Central memory CD8-positive, alpha-beta T cell (primary cell): ENCODE data around the gene CIAO3.
"Not testable (repeated sequence)": the region's sequence is repeated elsewhere in the genome, so short reads cannot be mapped to it uniquely, and the experiment has no call there.

Experiments used
- ATAC-seq: fragments of 150-1000 bp; cut with Tn5 transposase; replicated peaks from 2 replicates; pipeline ENCODE4 v1.10.0; 2022; ENCODE audit warnings: mild to moderate bottlenecking, moderate FRiP score, moderate number of reproducible peaks; ENCODE audit not compliant: poor library complexity, severe bottlenecking; ENCODE audit errors: extremely low read depth
- DNase-seq, 2 donors: peaks; one replicate each; pipeline ENCODE4 v3.0.0; 2021; ENCODE audit warnings: low spot score in 2 of 2
- H3K27ac Mint-ChIP-seq: one replicate; pipeline ENCODE4 v1.8.0; 2022; ENCODE audit warnings: low read depth, mild to moderate bottlenecking, moderate library complexity, mixed read lengths
- H3K27me3 Mint-ChIP-seq: one replicate; pipeline ENCODE4 v1.8.0; 2022; ENCODE audit warnings: mixed read lengths
- H3K36me3 Mint-ChIP-seq: one replicate; pipeline ENCODE4 v1.8.0; 2022; ENCODE audit warnings: mild to moderate bottlenecking, moderate library complexity, mixed read lengths; ENCODE audit not compliant: insufficient read depth
- H3K4me1 Mint-ChIP-seq: one replicate; pipeline ENCODE4 v1.8.0; 2022; ENCODE audit warnings: mixed read lengths
- H3K4me3 Mint-ChIP-seq: one replicate; pipeline ENCODE4 v1.8.0; 2022; ENCODE audit warnings: mild to moderate bottlenecking, moderate library complexity, mixed read lengths
- H3K9me3 Mint-ChIP-seq: one replicate; pipeline ENCODE4 v1.8.0; 2022; ENCODE audit warnings: mixed read lengths

Gene CIAO3

GRCh38 chr16:719815-720446, 20.9 kb downstream of the CIAO3 start:
- Mint-ChIP-seq H3K27ac (peak overlapping the region; percentile 79), H3K4me3 (peak overlapping the region; percentile 82), H3K27me3 (no peaks in the 10 kb centered on the region), H3K4me1 (peaks cover 32% of the 10 kb centered on the region), H3K36me3 (peaks cover 12% of the 10 kb centered on the region), H3K9me3 (no peaks in the 10 kb centered on the region)
- peak; percentile 1 for ATAC-seq
- DNase-seq: no peak

GRCh38 chr16:718922-719321, 21.9 kb downstream of the CIAO3 start:
- ATAC-seq: no peak
- peak overlapping the region; percentile 52 for H3K27ac Mint-ChIP-seq
- no peaks in the 10 kb centered on the region for H3K9me3 Mint-ChIP-seq

GRCh38 chr16:718389-718788, 22.4 kb downstream of the CIAO3 start:
- Mint-ChIP-seq H3K4me1 (peaks cover 32% of the 10 kb centered on the region), H3K4me3 (no peak overlapping the region), H3K27ac (no peak overlapping the region), H3K9me3 (no peaks in the 10 kb centered on the region), H3K36me3 (peaks cover 12% of the 10 kb centered on the region), H3K27me3 (no peaks in the 10 kb centered on the region)
- no peak for DNase-seq
- ATAC-seq: no peak

More at GRCh38 chr16:718922-719321, 21.9 kb downstream of the CIAO3 start:
- H3K27me3 Mint-ChIP-seq: no peaks in the 10 kb centered on the region
- H3K4me1 Mint-ChIP-seq: peaks cover 32% of the 10 kb centered on the region
- H3K4me3 Mint-ChIP-seq: peak overlapping the region; percentile 82
- no peak for DNase-seq
- H3K36me3 Mint-ChIP-seq: peaks cover 12% of the 10 kb centered on the region

GRCh38 chr16:717450-718245, 23.1 kb downstream of the CIAO3 start:
- H3K27ac Mint-ChIP-seq: no peak overlapping the region
- DNase-seq (no peak), ATAC-seq (no peak)
- peaks cover 32% of the 10 kb centered on the region for H3K4me1 Mint-ChIP-seq
- H3K36me3 Mint-ChIP-seq: peaks cover 12% of the 10 kb centered on the region
- no peaks in the 10 kb centered on the region for H3K9me3 Mint-ChIP-seq
- no peaks in the 10 kb centered on the region for H3K27me3 Mint-ChIP-seq
- H3K4me3 Mint-ChIP-seq: no peak overlapping the region

- no peak overlapping the region for H3K27ac Mint-ChIP-seq
- no peaks in the 10 kb centered on the region for H3K9me3 Mint-ChIP-seq
- ATAC-seq (no peak), DNase-seq (no peak)
- H3K36me3 Mint-ChIP-seq: peaks cover 8% of the 10 kb centered on the region
- peaks cover 29% of the 10 kb centered on the region for H3K4me1 Mint-ChIP-seq
- no peaks in the 10 kb centered on the region for H3K27me3 Mint-ChIP-seq
- peak overlapping the region; percentile 71 for H3K4me3 Mint-ChIP-seq
Observed at GRCh38 chr16:716768-717325, 23.9 kb downstream of the CIAO3 start.

GRCh38 chr16:716200-716568, 24.6 kb downstream of the CIAO3 start:
- peaks cover 6% of the 10 kb centered on the region for H3K36me3 Mint-ChIP-seq
- no peaks in the 10 kb centered on the region for H3K27me3 Mint-ChIP-seq
- H3K4me3 Mint-ChIP-seq: peak overlapping the region; percentile 71
- no peaks in the 10 kb centered on the region for H3K9me3 Mint-ChIP-seq
- no peak overlapping the region for H3K27ac Mint-ChIP-seq
- DNase-seq (no peak), ATAC-seq (no peak)
- peaks cover 27% of the 10 kb centered on the region for H3K4me1 Mint-ChIP-seq

GRCh38 chr16:715477-716199, 25.2 kb downstream of the CIAO3 start:
- no peak for DNase-seq
- Mint-ChIP-seq H3K4me1 (peaks cover 27% of the 10 kb centered on the region), H3K4me3 (peak overlapping the region; percentile 71), H3K27ac (no peak overlapping the region), H3K27me3 (no peaks in the 10 kb centered on the region), H3K36me3 (peaks cover 6% of the 10 kb centered on the region), H3K9me3 (no peaks in the 10 kb centered on the region)
- ATAC-seq: peak; percentile 4

GRCh38 chr16:714558-715476, 26.0 kb downstream of the CIAO3 start, which contains the start of gene METRN:
Gene METRN, plus strand, starts transcription at chr16:715118. Its CDS starts 172 bp downstream, at chr16:715290.
- no peaks in the 10 kb centered on the region for H3K36me3 Mint-ChIP-seq
- H3K27ac Mint-ChIP-seq: no peak within 1 kb of the TSS
- peak within 1 kb of the TSS; percentile 71 for H3K4me3 Mint-ChIP-seq
- H3K4me1 Mint-ChIP-seq: peaks cover 19% of the 10 kb centered on the region
- no peaks in the 10 kb centered on the region for H3K9me3 Mint-ChIP-seq
- ATAC-seq: peak; percentile 88
- peak; percentile 73 to 76 for DNase-seq
- H3K27me3 Mint-ChIP-seq: peaks cover 3% of the 10 kb centered on the region

- no peak overlapping the region for H3K27ac Mint-ChIP-seq
- H3K4me1 Mint-ChIP-seq: peaks cover 12% of the 10 kb centered on the region
- DNase-seq: no peak
- H3K27me3 Mint-ChIP-seq: peaks cover 10% of the 10 kb centered on the region
- H3K4me3 Mint-ChIP-seq: no peak overlapping the region
- ATAC-seq: no peak
- no peaks in the 10 kb centered on the region for H3K36me3 Mint-ChIP-seq
- H3K9me3 Mint-ChIP-seq: no peaks in the 10 kb centered on the region
Observed at GRCh38 chr16:714079-714478, 26.7 kb downstream of the CIAO3 start.

- H3K36me3 Mint-ChIP-seq, DNase-seq, H3K9me3 Mint-ChIP-seq, H3K4me1 Mint-ChIP-seq, ATAC-seq, H3K27ac Mint-ChIP-seq, H3K4me3 Mint-ChIP-seq: not testable (repeated sequence)
- peaks cover 23% of the 10 kb centered on the region for H3K27me3 Mint-ChIP-seq
Observed at GRCh38 chr16:712740-713250, 28.0 kb downstream of the CIAO3 start.

GRCh38 chr16:711548-712320, 29.1 kb downstream of the CIAO3 start:
- Mint-ChIP-seq H3K27me3 (peaks cover 31% of the 10 kb centered on the region), H3K4me1 (peaks cover 7% of the 10 kb centered on the region), H3K4me3 (no peak overlapping the region), H3K36me3 (no peaks in the 10 kb centered on the region), H3K9me3 (no peaks in the 10 kb centered on the region), H3K27ac (no peak overlapping the region)
- DNase-seq: peak; percentile 66 to 74
- ATAC-seq: peak; percentile 52
